ENCODE data around the gene WDR62. TPM values are rescaled to one million over a fixed set of nuclear protein-coding genes. Genes with fewer than 3 reads are reported as not detected.
A peak's percentile ranks its signal among the peaks of the same experiment; 100 is the strongest.

WDR62 gene
- total RNA-seq, 1 experiment from 2014 or later: 51.4 TPM

DNA sequence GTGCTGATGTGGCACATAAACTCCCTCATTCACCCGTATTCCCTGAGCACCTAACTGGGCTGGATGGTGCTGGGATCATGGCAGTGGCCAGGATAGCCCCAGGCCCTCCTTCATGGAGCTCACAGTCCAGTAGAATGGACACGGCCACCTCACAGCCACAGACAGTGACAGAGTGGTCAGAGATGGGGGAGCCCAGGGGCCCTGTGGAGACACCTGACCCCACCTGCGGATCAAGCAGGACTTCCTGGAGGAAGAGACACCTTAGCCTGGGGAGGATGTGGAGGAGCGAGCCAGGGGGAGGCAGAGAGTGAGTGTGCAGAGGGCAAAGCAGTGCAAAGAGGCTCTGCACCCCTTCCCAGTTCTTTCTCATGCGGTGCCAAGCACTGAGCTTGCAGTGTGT is 35.1 kb downstream of the WDR62 start:
- H3K27me3 ChIP-seq (ENCODE audit: control insufficient read depth, insufficient read depth, low read length): no peaks in the 10 kb centered on the region
- no TSS peak for BruUV-seq (replicated peaks)

DNA sequence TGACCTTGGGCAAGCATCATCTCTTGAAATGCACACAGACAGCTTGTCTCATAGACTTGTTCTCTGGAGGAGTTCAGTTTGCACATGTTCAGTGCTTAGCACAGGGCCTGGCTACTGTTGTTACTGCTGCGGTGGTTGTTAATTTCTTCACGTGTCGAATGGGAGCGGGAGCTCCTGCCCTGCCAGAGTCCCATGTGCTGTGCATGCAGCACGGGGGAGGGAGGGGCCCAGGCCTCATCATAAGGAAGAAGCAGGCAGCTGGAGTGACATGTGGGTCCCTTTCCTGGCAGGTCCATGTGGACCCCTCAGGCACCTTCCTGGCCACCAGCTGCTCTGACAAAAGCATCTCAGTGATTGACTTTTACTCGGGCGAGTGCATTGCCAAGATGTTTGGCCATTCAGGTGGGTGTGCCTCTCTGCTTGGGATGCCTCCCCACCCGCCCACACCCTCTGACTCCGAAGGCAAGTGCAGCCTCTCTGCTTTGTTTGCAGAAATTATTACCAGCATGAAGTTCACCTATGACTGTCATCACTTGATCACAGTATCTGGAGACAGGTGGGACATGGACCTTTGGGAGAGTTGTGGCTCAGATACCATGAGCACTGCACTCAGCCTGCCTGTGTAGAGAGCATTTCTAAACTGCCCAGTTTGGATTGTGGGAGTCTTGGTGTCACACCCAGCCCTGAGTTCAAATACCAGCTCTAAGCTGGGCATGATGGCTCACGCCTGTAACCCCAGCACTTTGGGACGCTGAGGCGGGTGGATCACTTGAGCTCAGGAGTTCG is 36.4 kb downstream of the WDR62 start:
- no peak for DNase-seq (ENCODE audit: low read depth, low spot score)
- Histone ChIP-seq H3K27ac (ENCODE audit: low read length) (no peak overlapping the region), H3K4me3 (ENCODE audit: low read depth in 2 of 2, low read length in 2 of 2) (no peak overlapping the region), H3K9me3 (ENCODE audit: control insufficient read depth, insufficient read depth, low read depth, low read length) (no peaks in the 10 kb centered on the region), H3K4me1 (ENCODE audit: control insufficient read depth, insufficient read depth, low read length) (no peaks in the 10 kb centered on the region), H3K27me3 (ENCODE audit: control insufficient read depth, insufficient read depth, low read length) (no peaks in the 10 kb centered on the region), H3K36me3 (ENCODE audit: control insufficient read depth, insufficient read depth, low read length) (peaks cover 20% of the 10 kb centered on the region)
- intact Hi-C loops (cut with micrococcal nuclease; ENCODE audit: unreplicated experiment): no loop called here
- in situ Hi-C loops (cut with HindIII; ENCODE audit: low pct_unique_long_range_greater_than_20kb, low sequenced_read_pairs): no loop called here
- BruUV-seq (replicated peaks): no TSS peak
- ChIA-PET POLR2A (no interaction called here), CTCF (no interaction called here)
- peak; percentile 8; the same call in 1 of the 2 replicates for ATAC-seq
- no peak for TF ChIP-seq POLR2AphosphoS5 (IDR thresholded peaks at IDR 0.05; ENCODE audit: low read depth, low read length)
- no peak for TF ChIP-seq TCF7L2 (IDR thresholded peaks at IDR 0.05; ENCODE audit: low read depth, low read length)
- TF ChIP-seq SIN3A (IDR thresholded peaks at IDR 0.05; ENCODE audit: borderline replicate concordance, insufficient read depth, low read depth, low read length): no peak
- TF ChIP-seq, protein P1, sequence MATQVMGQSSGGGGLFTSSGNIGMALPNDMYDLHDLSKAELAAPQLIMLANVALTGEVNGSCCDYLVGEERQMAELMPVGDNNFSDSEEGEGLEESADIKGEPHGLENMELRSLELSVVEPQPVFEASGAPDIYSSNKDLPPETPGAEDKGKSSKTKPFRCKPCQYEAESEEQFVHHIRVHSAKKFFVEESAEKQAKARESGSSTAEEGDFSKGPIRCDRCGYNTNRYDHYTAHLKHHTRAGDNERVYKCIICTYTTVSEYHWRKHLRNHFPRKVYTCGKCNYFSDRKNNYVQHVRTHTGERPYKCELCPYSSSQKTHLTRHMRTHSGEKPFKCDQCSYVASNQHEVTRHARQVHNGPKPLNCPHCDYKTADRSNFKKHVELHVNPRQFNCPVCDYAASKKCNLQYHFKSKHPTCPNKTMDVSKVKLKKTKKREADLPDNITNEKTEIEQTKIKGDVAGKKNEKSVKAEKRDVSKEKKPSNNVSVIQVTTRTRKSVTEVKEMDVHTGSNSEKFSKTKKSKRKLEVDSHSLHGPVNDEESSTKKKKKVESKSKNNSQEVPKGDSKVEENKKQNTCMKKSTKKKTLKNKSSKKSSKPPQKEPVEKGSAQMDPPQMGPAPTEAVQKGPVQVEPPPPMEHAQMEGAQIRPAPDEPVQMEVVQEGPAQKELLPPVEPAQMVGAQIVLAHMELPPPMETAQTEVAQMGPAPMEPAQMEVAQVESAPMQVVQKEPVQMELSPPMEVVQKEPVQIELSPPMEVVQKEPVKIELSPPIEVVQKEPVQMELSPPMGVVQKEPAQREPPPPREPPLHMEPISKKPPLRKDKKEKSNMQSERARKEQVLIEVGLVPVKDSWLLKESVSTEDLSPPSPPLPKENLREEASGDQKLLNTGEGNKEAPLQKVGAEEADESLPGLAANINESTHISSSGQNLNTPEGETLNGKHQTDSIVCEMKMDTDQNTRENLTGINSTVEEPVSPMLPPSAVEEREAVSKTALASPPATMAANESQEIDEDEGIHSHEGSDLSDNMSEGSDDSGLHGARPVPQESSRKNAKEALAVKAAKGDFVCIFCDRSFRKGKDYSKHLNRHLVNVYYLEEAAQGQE (IDR thresholded peaks at IDR 0.05; ENCODE audit: insufficient read depth in 1 of 2, low read depth in 2 of 2, low read length in 1 of 2): no peak
- TF ChIP-seq, protein P2, sequence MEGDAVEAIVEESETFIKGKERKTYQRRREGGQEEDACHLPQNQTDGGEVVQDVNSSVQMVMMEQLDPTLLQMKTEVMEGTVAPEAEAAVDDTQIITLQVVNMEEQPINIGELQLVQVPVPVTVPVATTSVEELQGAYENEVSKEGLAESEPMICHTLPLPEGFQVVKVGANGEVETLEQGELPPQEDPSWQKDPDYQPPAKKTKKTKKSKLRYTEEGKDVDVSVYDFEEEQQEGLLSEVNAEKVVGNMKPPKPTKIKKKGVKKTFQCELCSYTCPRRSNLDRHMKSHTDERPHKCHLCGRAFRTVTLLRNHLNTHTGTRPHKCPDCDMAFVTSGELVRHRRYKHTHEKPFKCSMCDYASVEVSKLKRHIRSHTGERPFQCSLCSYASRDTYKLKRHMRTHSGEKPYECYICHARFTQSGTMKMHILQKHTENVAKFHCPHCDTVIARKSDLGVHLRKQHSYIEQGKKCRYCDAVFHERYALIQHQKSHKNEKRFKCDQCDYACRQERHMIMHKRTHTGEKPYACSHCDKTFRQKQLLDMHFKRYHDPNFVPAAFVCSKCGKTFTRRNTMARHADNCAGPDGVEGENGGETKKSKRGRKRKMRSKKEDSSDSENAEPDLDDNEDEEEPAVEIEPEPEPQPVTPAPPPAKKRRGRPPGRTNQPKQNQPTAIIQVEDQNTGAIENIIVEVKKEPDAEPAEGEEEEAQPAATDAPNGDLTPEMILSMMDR (IDR thresholded peaks at IDR 0.05): no peak

More for the DNA sequence above, 35.1 kb downstream of the WDR62 start:
- H3K27ac ChIP-seq (ENCODE audit: low read length): no peak overlapping the region
- POLR2A ChIA-PET: no interaction called here
- H3K4me1 ChIP-seq (ENCODE audit: control insufficient read depth, insufficient read depth, low read length): no peaks in the 10 kb centered on the region
- in situ Hi-C loops (cut with HindIII; ENCODE audit: low pct_unique_long_range_greater_than_20kb, low sequenced_read_pairs): no loop called here
- CTCF ChIA-PET: no interaction called here
- DNase-seq (ENCODE audit: low read depth, low spot score) (no peak), ATAC-seq (0 out of 2 replicates have a peak, but pooled peaks have one; percentile 16)
- H3K36me3 ChIP-seq (ENCODE audit: control insufficient read depth, insufficient read depth, low read length): peaks cover 12% of the 10 kb centered on the region
- H3K4me3 ChIP-seq (ENCODE audit: low read depth in 2 of 2, low read length in 2 of 2): no peak overlapping the region
- no peaks in the 10 kb centered on the region for H3K9me3 ChIP-seq (ENCODE audit: control insufficient read depth, insufficient read depth, low read depth, low read length)
- TF ChIP-seq POLR2AphosphoS5 (IDR thresholded peaks at IDR 0.05; ENCODE audit: low read depth, low read length) (no peak), TCF7L2 (IDR thresholded peaks at IDR 0.05; ENCODE audit: low read depth, low read length) (no peak), SIN3A (IDR thresholded peaks at IDR 0.05; ENCODE audit: borderline replicate concordance, insufficient read depth, low read depth, low read length) (no peak)
- TF ChIP-seq, protein P2 (IDR thresholded peaks at IDR 0.05): no peak
- TF ChIP-seq, protein P1 (IDR thresholded peaks at IDR 0.05; ENCODE audit: insufficient read depth in 1 of 2, low read depth in 2 of 2, low read length in 1 of 2): no peak
- intact Hi-C loops (cut with micrococcal nuclease; ENCODE audit: unreplicated experiment): no loop called here
